ENCODE results near the gene COL8A1.

COL8A1 gene

DNA sequence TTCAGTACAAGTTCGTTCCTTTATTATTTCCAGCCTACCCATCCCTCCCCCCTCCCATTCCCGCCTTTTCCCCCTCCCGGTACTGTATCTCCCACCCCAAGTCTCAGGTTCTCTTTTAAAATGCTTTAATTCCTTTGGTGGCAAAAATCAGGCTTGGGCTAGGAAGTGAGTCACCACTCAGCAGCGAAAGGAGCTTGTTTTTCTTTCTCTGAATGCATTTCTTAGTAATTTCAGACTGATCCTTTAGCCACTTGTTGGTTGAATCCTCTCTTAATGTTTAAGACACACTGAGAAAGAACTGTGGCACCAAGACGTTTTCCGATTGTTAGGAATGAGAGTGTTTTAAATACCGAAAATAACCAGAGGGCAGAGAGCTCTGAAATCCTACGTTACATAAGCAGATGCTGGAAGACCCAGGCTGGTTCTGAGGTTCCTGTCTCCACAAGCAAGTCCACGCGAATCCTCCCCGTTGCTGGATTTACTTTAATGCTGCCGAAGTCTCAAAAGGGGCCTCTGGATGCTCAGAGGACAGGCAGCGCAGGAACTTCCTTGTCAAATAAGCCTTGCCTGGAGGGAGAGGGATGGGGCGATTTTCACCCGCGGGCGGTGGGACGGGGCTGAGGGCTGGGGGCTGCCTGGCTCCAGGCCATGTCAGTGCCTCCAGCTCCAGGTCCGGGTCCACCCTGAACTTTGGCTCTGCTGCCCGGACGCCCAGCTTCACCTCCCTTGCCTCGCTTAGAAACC lies 854 bp upstream of the COL8A1 start:
- Histone ChIP-seq H4K20me1 (ENCODE audit: low read depth, low read length) (no peaks in the 10 kb centered on the region), H2AFZ (ENCODE audit: low read depth, low read length, severe bottlenecking) (no peak overlapping the region), H3F3A (ENCODE audit: insufficient read depth) (no peaks in the 10 kb centered on the region), H3K36me3 (ENCODE audit: low read length) (no peaks in the 10 kb centered on the region), H3K27me3 (ENCODE audit: low read length) (no peaks in the 10 kb centered on the region), H3K4me3 (ENCODE audit: insufficient read depth, low read length, poor library complexity, severe bottlenecking) (no peak overlapping the region), H3K4me2 (ENCODE audit: low read depth, low read length, poor library complexity, severe bottlenecking) (no peak overlapping the region), H3K79me2 (ENCODE audit: insufficient read depth, low read length) (no peaks in the 10 kb centered on the region), H3K9me2 (replicated peaks; ENCODE audit: insufficient read depth, low read length) (no peaks in the 10 kb centered on the region), H3K27ac (ENCODE audit: low read depth, low read length) (no peak overlapping the region), H3K9me3 (ENCODE audit: insufficient read depth, low read length) (no peaks in the 10 kb centered on the region), H3K9ac (ENCODE audit: low read length) (no peak overlapping the region)
- no peak for TF ChIP-seq EZH2phosphoT487 (conservative IDR thresholded peaks at IDR 0.05; ENCODE audit: low read length)
- TF ChIP-seq, protein P1, sequence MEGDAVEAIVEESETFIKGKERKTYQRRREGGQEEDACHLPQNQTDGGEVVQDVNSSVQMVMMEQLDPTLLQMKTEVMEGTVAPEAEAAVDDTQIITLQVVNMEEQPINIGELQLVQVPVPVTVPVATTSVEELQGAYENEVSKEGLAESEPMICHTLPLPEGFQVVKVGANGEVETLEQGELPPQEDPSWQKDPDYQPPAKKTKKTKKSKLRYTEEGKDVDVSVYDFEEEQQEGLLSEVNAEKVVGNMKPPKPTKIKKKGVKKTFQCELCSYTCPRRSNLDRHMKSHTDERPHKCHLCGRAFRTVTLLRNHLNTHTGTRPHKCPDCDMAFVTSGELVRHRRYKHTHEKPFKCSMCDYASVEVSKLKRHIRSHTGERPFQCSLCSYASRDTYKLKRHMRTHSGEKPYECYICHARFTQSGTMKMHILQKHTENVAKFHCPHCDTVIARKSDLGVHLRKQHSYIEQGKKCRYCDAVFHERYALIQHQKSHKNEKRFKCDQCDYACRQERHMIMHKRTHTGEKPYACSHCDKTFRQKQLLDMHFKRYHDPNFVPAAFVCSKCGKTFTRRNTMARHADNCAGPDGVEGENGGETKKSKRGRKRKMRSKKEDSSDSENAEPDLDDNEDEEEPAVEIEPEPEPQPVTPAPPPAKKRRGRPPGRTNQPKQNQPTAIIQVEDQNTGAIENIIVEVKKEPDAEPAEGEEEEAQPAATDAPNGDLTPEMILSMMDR (IDR thresholded peaks at IDR 0.05; ENCODE audit: insufficient read depth, low read length, poor library complexity, severe bottlenecking) = no peak

DNA sequence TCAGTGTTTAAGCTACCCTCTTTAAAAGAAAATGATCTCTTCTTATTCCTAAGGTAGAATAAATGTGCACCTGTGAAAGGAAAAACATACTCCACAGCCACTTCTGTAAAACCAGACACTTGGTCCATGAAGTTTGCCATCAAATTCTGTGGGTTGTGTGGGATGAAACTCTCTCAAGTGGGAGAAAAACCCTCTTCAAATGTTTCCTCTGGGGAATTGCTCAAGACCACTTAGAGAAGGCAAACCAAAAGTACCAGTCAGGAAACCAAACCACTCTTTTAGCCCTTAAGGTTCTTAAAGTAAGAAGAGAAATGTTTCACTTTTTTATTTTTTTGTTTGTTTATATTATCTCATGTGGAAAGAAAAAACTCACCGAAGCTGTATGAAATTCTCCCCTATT lies 1.2 kb downstream of the COL8A1 start:
- H2AFZ ChIP-seq (ENCODE audit: low read depth, low read length, severe bottlenecking) = no peak overlapping the region
- H3K27ac ChIP-seq (ENCODE audit: low read depth, low read length) = no peak overlapping the region
- no peak overlapping the region for H3K4me3 ChIP-seq (ENCODE audit: insufficient read depth, low read length, poor library complexity, severe bottlenecking)

DNA sequence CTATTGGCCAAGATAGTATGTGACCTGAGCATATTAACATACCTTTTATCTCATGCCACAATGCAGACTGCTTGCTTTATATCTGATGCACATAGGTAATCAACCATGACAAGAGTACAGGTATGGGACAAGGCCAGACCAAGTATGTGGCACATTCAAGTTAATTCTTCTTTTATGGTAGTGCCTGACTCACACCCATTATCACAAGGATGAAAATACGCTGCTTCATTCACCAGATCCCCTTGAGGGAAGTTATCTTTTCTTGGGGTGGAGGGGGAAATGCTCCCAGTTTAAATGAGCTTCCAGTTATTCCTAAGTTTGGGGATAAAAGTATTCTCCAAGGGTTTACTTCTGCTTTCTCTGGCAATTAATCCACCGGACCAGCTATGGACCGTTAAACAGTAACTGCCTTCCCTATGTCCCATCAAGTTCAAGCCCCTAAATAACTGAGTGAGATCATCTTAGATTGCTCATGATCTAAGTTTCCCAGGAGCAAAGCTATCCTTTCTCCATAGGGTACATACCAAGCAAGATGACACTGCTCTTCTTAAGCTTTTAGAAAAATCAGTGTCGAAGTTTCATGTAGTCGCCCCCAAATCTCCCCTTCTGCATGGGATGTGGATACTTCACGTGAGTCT lies 1.9 kb downstream of the COL8A1 start:
- no peak overlapping the region for H3K4me3 ChIP-seq (ENCODE audit: insufficient read depth, low read length, poor library complexity, severe bottlenecking)
- H3K36me3 ChIP-seq (ENCODE audit: low read length) = no peaks in the 10 kb centered on the region
- H4K20me1 ChIP-seq (ENCODE audit: low read depth, low read length) = no peaks in the 10 kb centered on the region
- H3K9ac ChIP-seq (ENCODE audit: low read length) = no peak overlapping the region
- no peaks in the 10 kb centered on the region for H3K9me2 ChIP-seq (replicated peaks; ENCODE audit: insufficient read depth, low read length)
- H3K27ac ChIP-seq (ENCODE audit: low read depth, low read length) = no peak overlapping the region
- TF ChIP-seq, protein P1 (IDR thresholded peaks at IDR 0.05; ENCODE audit: insufficient read depth, low read length, poor library complexity, severe bottlenecking) = no peak
- TF ChIP-seq EZH2phosphoT487 (conservative IDR thresholded peaks at IDR 0.05; ENCODE audit: low read length) = no peak
- no peaks in the 10 kb centered on the region for H3K27me3 ChIP-seq (ENCODE audit: low read length)
- no peak overlapping the region for H3K4me2 ChIP-seq (ENCODE audit: low read depth, low read length, poor library complexity, severe bottlenecking)
- no peaks in the 10 kb centered on the region for H3K79me2 ChIP-seq (ENCODE audit: insufficient read depth, low read length)
- no peak overlapping the region for H2AFZ ChIP-seq (ENCODE audit: low read depth, low read length, severe bottlenecking)
- H3K9me3 ChIP-seq (ENCODE audit: insufficient read depth, low read length) = no peaks in the 10 kb centered on the region
- no peaks in the 10 kb centered on the region for H3F3A ChIP-seq (ENCODE audit: insufficient read depth)

More for the DNA sequence above, 1.2 kb downstream of the COL8A1 start:
- H4K20me1 ChIP-seq (ENCODE audit: low read depth, low read length) = no peaks in the 10 kb centered on the region
- no peaks in the 10 kb centered on the region for H3F3A ChIP-seq (ENCODE audit: insufficient read depth)
- no peaks in the 10 kb centered on the region for H3K9me2 ChIP-seq (replicated peaks; ENCODE audit: insufficient read depth, low read length)
- no peaks in the 10 kb centered on the region for H3K27me3 ChIP-seq (ENCODE audit: low read length)
- no peaks in the 10 kb centered on the region for H3K36me3 ChIP-seq (ENCODE audit: low read length)
- H3K79me2 ChIP-seq (ENCODE audit: insufficient read depth, low read length) = no peaks in the 10 kb centered on the region
- no peak overlapping the region for H3K4me2 ChIP-seq (ENCODE audit: low read depth, low read length, poor library complexity, severe bottlenecking)
- H3K9me3 ChIP-seq (ENCODE audit: insufficient read depth, low read length) = no peaks in the 10 kb centered on the region
- H3K9ac ChIP-seq (ENCODE audit: low read length) = no peak overlapping the region
- TF ChIP-seq, protein P1 (IDR thresholded peaks at IDR 0.05; ENCODE audit: insufficient read depth, low read length, poor library complexity, severe bottlenecking) = no peak
- no peak for TF ChIP-seq EZH2phosphoT487 (conservative IDR thresholded peaks at IDR 0.05; ENCODE audit: low read length)

All from SU-DHL-6 (cell line).